GM23248 (cell line): Measurements from ENCODE around the gene GALNT16.

ENCODE experiments used
- EZH2 ChIP-seq: fragments of 200-600 bp; sonication (generic); IDR thresholded peaks from 2 replicates; pipeline ENCODE4 v1.6.1; 2018; ENCODE audit warnings: antibody characterized with exemption, mild to moderate bottlenecking; ENCODE audit not compliant: insufficient read depth, poor library complexity, severe bottlenecking
- EZH2phosphoT487 ChIP-seq: fragments of 200-600 bp; sonication (generic); IDR thresholded peaks from 2 replicates; pipeline ENCODE4 v1.6.1; 2018; ENCODE audit warnings: antibody characterized with exemption, moderate library complexity, mild to moderate bottlenecking, low read depth; ENCODE audit not compliant: insufficient read depth

DNA sequence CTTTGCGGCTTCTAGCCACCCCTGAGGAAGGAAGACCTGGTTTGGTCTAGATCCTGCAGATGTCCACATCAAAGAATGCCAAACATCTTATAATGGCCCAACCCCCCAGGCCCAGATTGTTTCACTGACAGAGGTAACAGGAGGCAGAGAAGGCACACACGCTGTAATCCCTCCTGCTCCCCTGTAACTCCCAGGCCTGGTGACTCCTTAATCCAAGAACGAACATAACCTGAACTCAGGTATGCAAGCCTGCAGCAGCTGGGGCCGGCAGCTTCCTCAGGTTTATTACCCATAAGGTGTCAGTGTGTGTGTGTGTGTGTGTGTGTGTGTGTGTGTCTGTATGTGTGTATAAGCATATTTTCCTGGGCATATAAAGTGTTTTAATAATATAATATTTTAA lies 85.4 kb downstream of the GALNT16 start:
- TF ChIP-seq EZH2phosphoT487 = no peak
- no peak for TF ChIP-seq EZH2
